GM23338 (cell line): Measurements from ENCODE around the gene POLD2. TPM values are rescaled to one million over a fixed set of nuclear protein-coding genes. Genes with fewer than 3 reads are reported as not detected.

Experiments used
- ATAC-seq: fragments of 200-7000 bp; cut with Tn5 transposase; 3 replicates; pipeline ENCODE4 v1.9.1; 2020
- DNase-seq: peaks from one replicate; pipeline ENCODE4 v3.0.0-alpha.2; 2015; ENCODE audit warnings: low spot score
- H2AFZ ChIP-seq: fragments of 200-600 bp; sonication (generic); 2 replicates; pipeline ENCODE4 v1.8.0; 2016; ENCODE audit warnings: antibody characterized with exemption, mild to moderate bottlenecking, moderate library complexity
- H3F3A ChIP-seq: fragments of 200-600 bp; sonication (generic); replicated peaks from 2 replicates; pipeline ENCODE4 v1.8.0; 2017; ENCODE audit warnings: antibody characterized with exemption, mixed run types, low read depth
- H3K27ac ChIP-seq: fragments of 200-600 bp; sonication (generic); 2 replicates; pipeline ENCODE4 v1.6.1; 2016; ENCODE audit warnings: low read depth
- H3K27me3 ChIP-seq: fragments of 200-600 bp; sonication (generic); 2 replicates; pipeline ENCODE4 v1.8.0; 2016; ENCODE audit warnings: mild to moderate bottlenecking, mixed run types, moderate library complexity; ENCODE audit not compliant: insufficient read depth
- H3K36me3 ChIP-seq: fragments of 200-600 bp; sonication (generic); 2 replicates; pipeline ENCODE4 v1.8.0; 2016; ENCODE audit warnings: mild to moderate bottlenecking; ENCODE audit not compliant: insufficient read depth
- H3K4me1 ChIP-seq: fragments of 200-600 bp; sonication (generic); 2 replicates; pipeline ENCODE4 v1.8.0; 2016; ENCODE audit warnings: mild to moderate bottlenecking, moderate library complexity; ENCODE audit not compliant: insufficient read depth
- H3K4me2 ChIP-seq: fragments of 200-600 bp; sonication (generic); 2 replicates; pipeline ENCODE4 v1.7.1; 2017; ENCODE audit warnings: mixed run types
- H3K4me3 ChIP-seq: fragments of 200-600 bp; sonication (generic); 2 replicates; pipeline ENCODE4 v1.6.1; 2016; ENCODE audit warnings: mixed run types
- H3K79me2 ChIP-seq: fragments of 200-600 bp; sonication (generic); replicated peaks from 2 replicates; pipeline ENCODE4 v1.8.0; 2017; ENCODE audit warnings: mild to moderate bottlenecking; ENCODE audit not compliant: insufficient read depth
- H3K9me2 ChIP-seq: fragments of 200-600 bp; sonication (generic); 2 replicates; pipeline ENCODE4 v1.8.0; 2017; ENCODE audit not compliant: insufficient read depth
- H4K20me1 ChIP-seq: fragments of 200-600 bp; sonication (generic); replicated peaks from 2 replicates; pipeline ENCODE4 v1.8.0; 2017; ENCODE audit warnings: mild to moderate bottlenecking; ENCODE audit not compliant: insufficient read depth
- H3K27ac Mint-ChIP-seq: 2 replicates; pipeline ENCODE4 v1.8.0; 2020; ENCODE audit warnings: inconsistent platforms, mild to moderate bottlenecking, moderate library complexity, mixed read lengths
- H3K27me3 Mint-ChIP-seq: 3 replicates; pipeline ENCODE4 v1.8.0; 2022; ENCODE audit warnings: low read depth, mild to moderate bottlenecking, moderate library complexity, mixed read lengths, inconsistent platforms; ENCODE audit not compliant: insufficient read depth, poor library complexity
- H3K36me3 Mint-ChIP-seq: 3 replicates; pipeline ENCODE4 v1.8.0; 2021; ENCODE audit warnings: low read depth, mild to moderate bottlenecking, inconsistent platforms, moderate library complexity, mixed read lengths
- H3K4me1 Mint-ChIP-seq: 3 replicates; pipeline ENCODE4 v1.8.0; 2020; ENCODE audit warnings: mild to moderate bottlenecking, inconsistent platforms, mixed read lengths
- H3K4me3 Mint-ChIP-seq: 3 replicates; pipeline ENCODE4 v1.8.0; 2021; ENCODE audit warnings: moderate library complexity, mild to moderate bottlenecking, inconsistent platforms, mixed read lengths
- H3K9me3 Mint-ChIP-seq: 3 replicates; pipeline ENCODE4 v1.8.0; 2020; ENCODE audit warnings: moderate library complexity, mild to moderate bottlenecking, inconsistent platforms, mixed read lengths
- CREB1 ChIP-seq: fragments of 250-450 bp; sonication (Bioruptor Pico); IDR thresholded peaks from 2 replicates; pipeline ENCODE4 v1.5.0; 2020; ENCODE audit warnings: low read depth, mild to moderate bottlenecking, moderate library complexity
- EZH2phosphoT487 ChIP-seq: fragments of 200-600 bp; sonication (generic); IDR thresholded peaks from one replicate; pipeline ENCODE4 v1.8.1; 2018; ENCODE audit warnings: antibody characterized with exemption; ENCODE audit not compliant: unreplicated experiment
- JUNB ChIP-seq: IDR thresholded peaks from one replicate; pipeline ENCODE4 v1.6.1; 2016; ENCODE audit warnings: antibody characterized with exemption; ENCODE audit not compliant: unreplicated experiment
- NANOG ChIP-seq: IDR thresholded peaks from 2 replicates; pipeline ENCODE4 v1.6.1; 2016; ENCODE audit warnings: antibody characterized with exemption, borderline replicate concordance
- POLR2AphosphoS5 ChIP-seq: IDR thresholded peaks from 2 replicates; pipeline ENCODE4 v1.6.1; 2016; ENCODE audit warnings: antibody characterized with exemption, low read depth
- STAT1 ChIP-seq: IDR thresholded peaks from one replicate; pipeline ENCODE4 v1.6.1; 2016; ENCODE audit warnings: antibody characterized with exemption; ENCODE audit not compliant: unreplicated experiment
- ZNF114 ChIP-seq: fragments of 250-450 bp; sonication (Bioruptor Pico); IDR thresholded peaks from 2 replicates; pipeline ENCODE4 v1.5.0; 2020; ENCODE audit warnings: mild to moderate bottlenecking, moderate library complexity
- ZNF331 ChIP-seq: fragments of 250-450 bp; sonication (Bioruptor Pico); IDR thresholded peaks from 2 replicates; pipeline ENCODE4 v1.5.0; 2020; ENCODE audit warnings: low read depth, mild to moderate bottlenecking, moderate library complexity
- polyA plus RNA-seq: library from polyadenylated mRNA; unstranded; fragments of >200 nt; fragmentation: Nextera tagmentation; extraction: Ambion mirVana; gene quantifications from 2 replicates; pipeline ENCODE4 v1.2.1, GENCODE V29; 2016
- total RNA-seq: library from RNA; depleted of rRNA; stranded (reverse); fragments of >200 nt; shearing (Covaris generic); gene quantifications from 2 replicates; pipeline ENCODE4 v1.2.3, GENCODE V29; 2014
- TF ChIP-seq, protein P1 (sequence below): IDR thresholded peaks from 2 replicates; pipeline ENCODE4 v1.6.1; 2016; ENCODE audit warnings: antibody characterized with exemption
- TF ChIP-seq, protein P2 (sequence below), 2 experiments: fragments of 200-600 bp in 1 of 2; sonication (generic) in 1 of 2; conservative IDR thresholded peaks; 2 replicates each; pipeline versions ENCODE4 v1.5.1 to v1.6.1; 2016 to 2017; ENCODE audit warnings: antibody characterized with exemption in 2 of 2, low read depth in 2 of 2, mild to moderate bottlenecking in 2 of 2, moderate library complexity in 1 of 2
- TF ChIP-seq, protein P3 (sequence below): IDR thresholded peaks from one replicate; pipeline ENCODE4 v1.6.1; 2018; ENCODE audit warnings: antibody characterized with exemption; ENCODE audit not compliant: unreplicated experiment

Gene POLD2
- total and polyA plus RNA-seq, 2 experiments from 2014 or later = 101 to 127 TPM

DNA sequence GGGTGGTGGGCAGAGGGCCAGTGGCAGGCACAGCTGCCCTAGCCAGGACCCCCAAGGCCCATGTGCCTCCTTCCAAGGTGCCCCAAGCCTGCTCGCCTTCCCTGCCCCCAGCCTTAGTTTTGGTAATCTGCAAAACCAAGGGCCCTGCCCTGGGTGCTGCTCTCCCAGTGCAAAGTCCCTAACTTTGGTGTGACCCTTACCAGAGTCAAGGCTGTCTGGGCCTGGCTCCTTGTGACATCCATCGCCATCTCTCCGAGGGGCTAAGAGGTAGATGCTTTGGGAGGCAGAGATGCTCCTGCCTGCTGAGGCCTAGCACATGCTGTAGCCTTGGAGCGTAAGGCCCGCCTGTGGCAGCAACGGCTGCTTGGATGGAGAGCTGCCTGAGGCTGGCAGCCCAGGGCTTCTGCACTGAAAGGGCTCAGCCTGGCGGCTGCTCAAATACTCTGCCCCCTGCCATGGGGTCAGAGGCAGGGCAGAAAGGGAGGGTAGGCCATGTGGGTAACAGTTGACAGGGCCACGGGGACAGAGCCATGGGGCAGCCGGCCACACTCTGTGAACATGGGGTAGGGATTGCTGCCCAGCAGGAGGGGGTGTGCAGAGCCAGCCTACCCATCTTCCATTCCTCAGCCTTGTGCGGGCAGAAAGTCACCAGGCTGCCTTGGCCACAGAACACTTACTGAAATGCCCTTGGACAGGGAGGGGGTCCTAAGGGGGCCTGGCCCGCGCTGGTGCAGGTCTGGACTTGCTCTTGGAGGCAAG is 35.7 kb upstream of the POLD2 start:
- Histone ChIP-seq H3K4me2 (no peak overlapping the region), H4K20me1 (no peaks in the 10 kb centered on the region), H3K27ac (no peak overlapping the region), H2AFZ (no peak overlapping the region), H3K79me2 (no peaks in the 10 kb centered on the region), H3K9me2 (no peaks in the 10 kb centered on the region), H3K27me3 (no peaks in the 10 kb centered on the region), H3K4me1 (no peaks in the 10 kb centered on the region), H3K4me3 (no peak overlapping the region), H3K36me3 (no peaks in the 10 kb centered on the region), H3F3A (no peaks in the 10 kb centered on the region)
- Mint-ChIP-seq H3K27ac (no peak overlapping the region), H3K4me1 (peaks cover 12% of the 10 kb centered on the region), H3K27me3 (no peaks in the 10 kb centered on the region), H3K4me3 (no peak overlapping the region), H3K36me3 (no peaks in the 10 kb centered on the region), H3K9me3 (no peaks in the 10 kb centered on the region)
- TF ChIP-seq POLR2AphosphoS5 = no peak
- no peak for TF ChIP-seq NANOG
- TF ChIP-seq STAT1 = no peak
- DNase-seq (no peak), ATAC-seq (no peak)

DNA sequence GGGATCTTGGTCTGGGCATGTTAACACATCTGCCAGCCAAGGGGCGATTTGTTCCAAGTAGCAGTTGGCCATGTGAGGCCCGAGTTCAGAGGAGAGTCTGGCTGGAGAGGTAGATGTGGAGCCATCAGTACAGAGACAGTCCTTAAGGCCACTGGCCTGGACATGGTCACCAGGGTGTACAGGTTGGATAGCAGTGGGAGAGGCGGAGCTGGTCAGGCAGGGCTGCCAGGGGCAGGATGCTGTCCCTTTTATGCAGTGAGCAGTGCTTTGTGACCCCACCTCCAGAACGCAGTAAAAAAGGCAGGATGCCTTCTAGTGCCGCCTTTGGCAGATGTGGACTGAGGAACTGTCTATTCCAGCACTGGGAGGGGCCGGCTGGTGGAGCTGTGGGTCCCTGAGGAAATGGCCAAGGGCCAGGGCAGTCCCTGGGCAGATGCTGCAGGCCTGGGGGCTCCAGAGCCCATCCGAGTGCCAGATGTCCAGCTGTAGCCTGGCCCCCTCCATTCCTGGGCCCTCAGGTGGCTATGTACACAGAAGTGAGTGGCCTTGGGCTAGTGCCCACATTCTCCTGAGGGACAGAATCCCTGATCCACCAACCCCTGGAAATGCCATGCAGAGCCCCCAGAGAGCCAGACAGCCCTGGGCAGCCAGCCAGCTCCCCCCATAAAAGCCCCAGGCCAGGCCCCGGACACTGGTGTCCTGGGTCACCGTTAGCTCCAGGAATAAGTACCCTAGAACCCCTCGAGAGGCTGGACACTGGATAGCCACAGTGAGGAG is 34.9 kb upstream of the POLD2 start:
- no peak overlapping the region for H3K27ac Mint-ChIP-seq

More for the DNA sequence above, 34.9 kb upstream of the POLD2 start:
- H3K79me2 ChIP-seq = no peaks in the 10 kb centered on the region
- TF ChIP-seq ZNF331 (CRISPR knock-in tag) (no peak), EZH2phosphoT487 (no peak), ZNF114 (CRISPR knock-in tag) (no peak), JUNB (no peak), CREB1 (CRISPR knock-in tag) (no peak)
- TF ChIP-seq, protein P1, sequence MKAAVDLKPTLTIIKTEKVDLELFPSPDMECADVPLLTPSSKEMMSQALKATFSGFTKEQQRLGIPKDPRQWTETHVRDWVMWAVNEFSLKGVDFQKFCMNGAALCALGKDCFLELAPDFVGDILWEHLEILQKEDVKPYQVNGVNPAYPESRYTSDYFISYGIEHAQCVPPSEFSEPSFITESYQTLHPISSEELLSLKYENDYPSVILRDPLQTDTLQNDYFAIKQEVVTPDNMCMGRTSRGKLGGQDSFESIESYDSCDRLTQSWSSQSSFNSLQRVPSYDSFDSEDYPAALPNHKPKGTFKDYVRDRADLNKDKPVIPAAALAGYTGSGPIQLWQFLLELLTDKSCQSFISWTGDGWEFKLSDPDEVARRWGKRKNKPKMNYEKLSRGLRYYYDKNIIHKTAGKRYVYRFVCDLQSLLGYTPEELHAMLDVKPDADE = no peak
- TF ChIP-seq, protein P2, sequence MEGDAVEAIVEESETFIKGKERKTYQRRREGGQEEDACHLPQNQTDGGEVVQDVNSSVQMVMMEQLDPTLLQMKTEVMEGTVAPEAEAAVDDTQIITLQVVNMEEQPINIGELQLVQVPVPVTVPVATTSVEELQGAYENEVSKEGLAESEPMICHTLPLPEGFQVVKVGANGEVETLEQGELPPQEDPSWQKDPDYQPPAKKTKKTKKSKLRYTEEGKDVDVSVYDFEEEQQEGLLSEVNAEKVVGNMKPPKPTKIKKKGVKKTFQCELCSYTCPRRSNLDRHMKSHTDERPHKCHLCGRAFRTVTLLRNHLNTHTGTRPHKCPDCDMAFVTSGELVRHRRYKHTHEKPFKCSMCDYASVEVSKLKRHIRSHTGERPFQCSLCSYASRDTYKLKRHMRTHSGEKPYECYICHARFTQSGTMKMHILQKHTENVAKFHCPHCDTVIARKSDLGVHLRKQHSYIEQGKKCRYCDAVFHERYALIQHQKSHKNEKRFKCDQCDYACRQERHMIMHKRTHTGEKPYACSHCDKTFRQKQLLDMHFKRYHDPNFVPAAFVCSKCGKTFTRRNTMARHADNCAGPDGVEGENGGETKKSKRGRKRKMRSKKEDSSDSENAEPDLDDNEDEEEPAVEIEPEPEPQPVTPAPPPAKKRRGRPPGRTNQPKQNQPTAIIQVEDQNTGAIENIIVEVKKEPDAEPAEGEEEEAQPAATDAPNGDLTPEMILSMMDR (conservative IDR thresholded peaks at IDR 0.05; ENCODE audit: low read depth in 2 of 2) = no peak
- TF ChIP-seq, protein P3, sequence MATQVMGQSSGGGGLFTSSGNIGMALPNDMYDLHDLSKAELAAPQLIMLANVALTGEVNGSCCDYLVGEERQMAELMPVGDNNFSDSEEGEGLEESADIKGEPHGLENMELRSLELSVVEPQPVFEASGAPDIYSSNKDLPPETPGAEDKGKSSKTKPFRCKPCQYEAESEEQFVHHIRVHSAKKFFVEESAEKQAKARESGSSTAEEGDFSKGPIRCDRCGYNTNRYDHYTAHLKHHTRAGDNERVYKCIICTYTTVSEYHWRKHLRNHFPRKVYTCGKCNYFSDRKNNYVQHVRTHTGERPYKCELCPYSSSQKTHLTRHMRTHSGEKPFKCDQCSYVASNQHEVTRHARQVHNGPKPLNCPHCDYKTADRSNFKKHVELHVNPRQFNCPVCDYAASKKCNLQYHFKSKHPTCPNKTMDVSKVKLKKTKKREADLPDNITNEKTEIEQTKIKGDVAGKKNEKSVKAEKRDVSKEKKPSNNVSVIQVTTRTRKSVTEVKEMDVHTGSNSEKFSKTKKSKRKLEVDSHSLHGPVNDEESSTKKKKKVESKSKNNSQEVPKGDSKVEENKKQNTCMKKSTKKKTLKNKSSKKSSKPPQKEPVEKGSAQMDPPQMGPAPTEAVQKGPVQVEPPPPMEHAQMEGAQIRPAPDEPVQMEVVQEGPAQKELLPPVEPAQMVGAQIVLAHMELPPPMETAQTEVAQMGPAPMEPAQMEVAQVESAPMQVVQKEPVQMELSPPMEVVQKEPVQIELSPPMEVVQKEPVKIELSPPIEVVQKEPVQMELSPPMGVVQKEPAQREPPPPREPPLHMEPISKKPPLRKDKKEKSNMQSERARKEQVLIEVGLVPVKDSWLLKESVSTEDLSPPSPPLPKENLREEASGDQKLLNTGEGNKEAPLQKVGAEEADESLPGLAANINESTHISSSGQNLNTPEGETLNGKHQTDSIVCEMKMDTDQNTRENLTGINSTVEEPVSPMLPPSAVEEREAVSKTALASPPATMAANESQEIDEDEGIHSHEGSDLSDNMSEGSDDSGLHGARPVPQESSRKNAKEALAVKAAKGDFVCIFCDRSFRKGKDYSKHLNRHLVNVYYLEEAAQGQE = no peak
- H3K27ac ChIP-seq = no peak overlapping the region
- Mint-ChIP-seq H3K27me3 (no peaks in the 10 kb centered on the region), H3K4me3 (no peak overlapping the region), H3K4me1 (peaks cover 4% of the 10 kb centered on the region; the same call in 2 of the 3 replicates), H3K36me3 (no peaks in the 10 kb centered on the region), H3K9me3 (no peaks in the 10 kb centered on the region)
- H3F3A ChIP-seq = no peaks in the 10 kb centered on the region
- H3K9me2 ChIP-seq = no peaks in the 10 kb centered on the region
- DNase-seq (no peak), ATAC-seq (no peak)
- H3K36me3 ChIP-seq = no peaks in the 10 kb centered on the region
- no peaks in the 10 kb centered on the region for H3K4me1 ChIP-seq
- no peak overlapping the region for H3K4me2 ChIP-seq
- H2AFZ ChIP-seq = no peak overlapping the region
- H4K20me1 ChIP-seq = no peaks in the 10 kb centered on the region
- H3K27me3 ChIP-seq = no peaks in the 10 kb centered on the region
- H3K4me3 ChIP-seq = no peak overlapping the region
